Mucosa of gallbladder (tissue), 1 donor: ENCODE data around the gene GRIK4. TPM values are rescaled to one million over a fixed set of nuclear protein-coding genes. Genes with fewer than 3 reads are reported as not detected.

Experiments
- DNase-seq: peaks from one replicate; pipeline ENCODE4 v3.0.0-alpha.2; 2020; ENCODE audit warnings: low spot score
- total RNA-seq: library from RNA; stranded (reverse); gene quantifications from one replicate; pipeline ENCODE4 v1.2.1, GENCODE V29; 2021
- donor health status: DM: no; HTN: no; CAD: no.

GRIK4 gene
- total RNA-seq, 1 donor from 2014 or later, result 2.9 TPM

DNA sequence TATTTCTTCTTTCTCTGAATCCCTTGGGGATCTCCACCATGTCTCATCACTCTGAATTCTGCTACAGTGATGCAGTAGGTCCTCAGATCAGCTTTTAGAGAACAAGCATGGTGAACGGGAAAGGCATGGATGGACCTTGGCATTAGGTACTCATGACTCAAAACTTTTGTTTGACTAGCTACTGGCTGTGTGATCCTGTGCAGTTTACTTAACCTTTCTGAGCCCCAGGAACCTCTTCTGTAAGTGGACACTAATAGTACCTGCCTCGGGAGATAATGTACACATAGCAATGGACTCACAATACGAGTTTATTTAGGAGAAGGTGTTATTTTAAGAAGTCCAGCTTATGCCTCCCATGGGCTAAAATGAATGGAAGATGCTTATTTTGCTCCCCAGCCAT, 327.7 kb downstream of the GRIK4 start:
- DNase-seq, result no peak

DNA sequence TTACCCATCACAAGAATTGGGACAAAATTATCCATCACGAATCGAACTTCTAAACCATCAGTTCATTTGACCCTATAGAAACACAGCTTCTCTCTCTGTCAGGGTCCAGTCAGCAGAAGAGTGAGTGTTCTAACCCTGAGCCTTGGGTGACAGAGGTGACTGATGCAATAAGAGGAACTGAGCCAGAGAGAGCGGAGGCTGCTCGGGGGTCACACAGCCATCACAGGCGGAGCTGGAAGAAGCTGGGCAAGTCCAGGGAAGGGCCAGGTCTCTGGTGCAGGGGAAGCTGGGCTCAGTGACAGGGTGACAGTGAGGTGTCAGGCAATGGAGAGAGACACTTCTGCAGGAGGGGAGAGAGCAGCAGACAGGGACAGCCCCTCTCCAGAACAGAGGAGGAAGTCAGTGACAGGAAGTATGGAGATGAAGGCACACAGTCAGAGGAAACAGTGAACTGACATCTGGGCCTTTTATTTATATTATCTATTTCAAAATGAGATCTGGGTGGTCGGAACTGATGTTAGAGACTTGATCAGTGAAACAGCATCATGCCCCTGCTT, 328.4 kb downstream of the GRIK4 start:
- DNase-seq, result no peak

DNA sequence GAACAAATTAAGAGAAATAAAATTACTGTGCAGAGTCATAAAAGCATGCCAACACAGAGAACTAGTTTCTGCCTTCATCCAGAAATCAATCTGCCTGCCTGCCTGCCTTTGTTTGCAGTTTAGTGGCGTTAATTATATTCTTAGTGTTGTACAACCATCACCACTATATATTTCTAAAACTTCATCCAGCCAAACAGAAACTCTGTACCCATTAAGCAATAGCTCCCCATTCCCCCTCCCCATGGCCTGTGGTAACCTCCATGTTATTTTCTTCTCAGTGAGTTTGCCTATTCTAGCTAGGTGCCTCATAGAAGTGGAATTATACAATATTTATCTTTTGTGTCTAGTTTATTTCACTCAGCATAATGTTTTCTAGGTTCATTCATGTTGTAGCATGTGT, 329.1 kb downstream of the GRIK4 start:
- DNase-seq, result no peak

DNA sequence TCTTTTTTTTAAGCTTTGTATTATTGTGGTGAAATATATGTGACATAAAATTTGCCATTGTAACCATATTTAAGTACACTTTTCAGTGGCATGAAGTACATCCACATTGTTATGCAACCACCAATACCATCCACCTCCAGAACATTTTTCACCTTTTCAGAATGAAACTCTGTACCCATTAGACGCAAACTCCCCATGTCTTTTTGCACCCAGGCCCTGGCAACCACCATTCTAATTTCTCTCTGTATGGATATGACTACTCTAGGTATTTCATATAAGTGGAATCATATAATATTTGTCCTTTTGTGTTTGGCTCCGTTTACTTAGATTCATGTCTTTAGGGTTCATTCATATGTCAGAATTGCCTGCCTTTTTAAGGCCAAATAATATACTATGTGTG, 329.5 kb downstream of the GRIK4 start:
- DNase-seq, result no peak

DNA sequence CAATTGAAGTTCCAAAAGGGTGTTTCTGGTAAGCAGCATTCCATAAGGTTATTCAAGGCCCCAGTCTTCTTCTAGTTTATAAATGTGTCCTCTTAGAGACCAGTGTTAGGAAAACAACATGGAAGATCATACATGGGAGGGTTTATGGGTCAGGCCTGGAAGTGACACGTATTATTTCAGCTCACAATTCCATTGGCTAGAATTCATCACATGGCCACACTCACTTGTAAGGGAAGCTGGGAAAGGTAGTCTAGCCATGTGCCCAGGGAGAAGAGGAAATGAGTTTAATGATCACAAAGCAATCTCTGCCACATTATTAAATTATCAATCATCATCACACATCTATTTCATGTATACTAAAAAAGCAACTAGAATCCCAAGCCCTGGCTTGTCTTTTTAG, 330.6 kb downstream of the GRIK4 start:
- no peak for DNase-seq

DNA sequence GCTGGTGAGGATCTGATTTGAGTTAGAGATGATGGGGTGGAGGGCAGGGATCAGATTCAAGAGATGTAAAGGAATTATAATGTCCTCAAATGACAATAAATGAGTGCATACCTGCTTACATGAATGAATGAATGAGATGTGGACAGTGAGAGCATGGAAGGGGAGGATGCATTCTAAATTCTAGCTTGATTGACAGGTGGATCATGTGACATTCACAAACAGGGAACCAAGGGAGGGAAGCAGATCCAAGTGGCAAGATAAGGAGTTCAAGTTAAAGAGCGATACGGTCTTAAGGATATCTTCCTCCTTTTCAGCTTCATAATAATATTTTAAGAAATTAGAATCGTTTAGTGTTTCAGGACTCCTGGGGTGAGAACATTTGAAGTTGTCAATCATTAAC, 341.9 kb downstream of the GRIK4 start:
- DNase-seq, result no peak

DNA sequence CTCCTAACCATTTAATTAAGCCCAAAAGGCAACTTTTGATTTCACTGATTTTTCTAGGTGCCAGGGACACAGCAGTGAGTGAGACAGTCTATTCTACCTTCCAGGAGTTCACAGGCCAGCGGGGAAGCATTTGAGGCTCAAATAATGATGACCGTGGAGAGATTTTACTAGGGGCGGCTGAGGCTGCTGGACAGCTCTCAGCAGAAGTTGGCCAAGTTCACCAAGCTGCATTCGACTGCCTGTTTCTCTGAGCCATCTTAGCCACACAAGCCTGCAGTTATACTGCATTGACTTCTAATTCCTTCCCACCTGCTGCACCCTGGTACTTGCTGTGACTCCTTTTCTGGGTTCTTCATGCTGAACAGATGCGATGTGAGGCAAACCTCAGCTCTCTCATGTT, 343.4 kb downstream of the GRIK4 start:
- DNase-seq, result no peak

DNA sequence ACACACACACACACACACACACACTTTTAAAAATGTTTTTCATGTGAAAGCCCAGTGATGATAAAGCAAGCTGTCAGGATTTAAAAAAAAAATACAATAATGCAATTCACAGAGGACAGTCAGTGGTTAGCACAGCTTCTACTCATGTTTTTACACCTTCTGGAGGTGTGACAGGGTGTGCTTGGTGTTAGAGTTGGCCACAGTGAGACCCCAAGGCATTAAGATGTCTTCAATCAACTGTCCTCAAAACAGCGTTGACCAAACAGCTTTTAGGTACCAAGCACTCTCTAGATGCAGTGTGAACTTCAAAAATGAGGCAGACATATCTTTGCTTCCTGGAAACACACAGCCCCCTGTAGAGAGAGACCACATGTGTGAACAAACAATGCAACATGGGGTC, 346.0 kb downstream of the GRIK4 start:
- DNase-seq, result no peak

DNA sequence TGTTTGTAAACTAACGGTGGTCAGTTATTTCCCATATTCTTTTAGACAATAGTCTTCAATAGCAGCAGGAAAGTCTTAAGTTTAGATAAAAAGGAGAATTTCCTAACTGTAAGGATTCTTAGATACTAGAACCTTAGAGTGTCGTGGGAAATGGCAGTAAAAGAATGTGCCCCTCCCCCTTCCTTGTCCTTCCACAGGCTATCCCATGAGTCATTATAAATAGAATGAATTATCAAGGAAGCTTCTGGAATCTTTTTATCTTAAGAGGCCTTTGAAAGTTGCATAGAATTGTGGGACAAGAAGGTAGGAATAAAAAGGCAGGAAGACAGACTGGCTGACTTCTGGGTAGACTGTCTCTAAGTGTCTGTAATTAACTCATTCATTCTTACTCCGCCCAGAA, 347.2 kb downstream of the GRIK4 start:
- DNase-seq, result no peak

DNA sequence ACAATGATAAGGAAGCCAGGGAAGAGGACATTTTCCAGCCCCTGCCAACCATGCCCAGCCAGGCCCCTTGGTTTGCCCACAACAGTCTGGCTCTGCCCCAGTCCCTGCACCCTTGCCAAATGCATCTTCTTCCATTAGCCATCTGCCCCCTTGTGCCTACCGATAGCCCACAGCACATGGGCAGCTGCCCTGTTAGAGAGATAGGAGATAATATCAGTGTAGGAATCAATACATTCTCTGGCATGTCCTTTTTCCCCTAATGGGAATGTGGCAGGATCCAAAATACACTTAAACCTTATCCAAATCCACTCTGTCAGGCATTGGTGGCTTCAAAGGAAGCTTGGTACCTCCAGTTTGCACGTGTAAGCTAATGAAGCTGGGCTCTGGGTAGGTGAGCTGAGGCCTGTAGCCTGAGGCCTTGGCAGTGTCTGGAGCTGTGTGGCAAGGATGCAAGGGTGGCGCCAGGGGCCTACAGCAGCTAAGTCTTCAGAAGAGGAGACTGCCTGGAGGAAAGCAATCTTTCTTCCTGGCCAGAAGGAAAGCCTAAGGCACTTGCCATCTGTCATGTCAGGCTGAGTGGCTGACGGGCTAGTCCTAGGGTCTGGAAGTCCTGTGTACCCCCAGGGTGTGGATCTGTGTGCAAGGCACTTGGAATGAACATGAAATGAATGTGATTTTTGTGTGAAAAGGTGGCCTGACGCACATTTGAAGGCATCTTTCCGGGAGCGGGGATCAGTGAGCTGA, 348.2 kb downstream of the GRIK4 start:
- DNase-seq, result no peak

DNA sequence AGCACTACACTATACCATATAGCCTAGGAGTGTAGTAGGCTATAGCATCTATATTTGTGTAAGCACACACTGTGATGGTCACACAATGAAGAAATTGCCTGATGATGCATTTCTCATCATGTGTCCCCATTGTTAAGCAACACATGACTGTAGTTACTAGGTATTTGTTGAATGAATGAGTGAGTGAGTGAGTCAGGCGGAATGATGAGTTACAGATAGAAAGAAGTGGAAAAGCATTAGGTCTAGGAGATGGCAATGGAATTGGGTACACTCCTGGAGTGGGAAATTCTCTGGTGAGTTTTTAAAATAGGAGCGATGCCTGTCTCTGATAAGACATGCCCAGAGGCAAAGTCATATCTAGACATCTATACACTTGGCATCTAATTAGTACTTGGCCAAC, 351.8 kb downstream of the GRIK4 start:
- no peak for DNase-seq

DNA sequence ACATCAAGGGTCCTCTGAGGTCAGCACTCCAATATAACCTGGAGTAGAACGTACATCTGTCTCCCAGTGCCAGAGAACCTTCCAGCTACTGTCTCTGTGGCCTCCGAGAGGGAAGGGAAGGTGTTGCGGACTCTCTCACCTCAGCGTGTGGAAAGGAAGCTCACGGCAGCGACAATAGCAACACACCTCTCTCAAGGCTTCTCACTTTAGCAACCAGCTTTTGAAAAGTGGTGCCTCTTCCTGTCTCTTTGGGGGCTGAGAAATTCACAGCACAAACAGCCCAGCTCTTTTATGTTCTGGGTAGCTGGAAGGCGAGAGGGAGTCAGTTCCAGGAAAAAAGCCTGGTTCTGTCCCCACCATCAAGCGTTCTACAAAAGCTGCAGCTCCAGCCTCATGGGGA, 355.5 kb downstream of the GRIK4 start:
- DNase-seq, result no peak

DNA sequence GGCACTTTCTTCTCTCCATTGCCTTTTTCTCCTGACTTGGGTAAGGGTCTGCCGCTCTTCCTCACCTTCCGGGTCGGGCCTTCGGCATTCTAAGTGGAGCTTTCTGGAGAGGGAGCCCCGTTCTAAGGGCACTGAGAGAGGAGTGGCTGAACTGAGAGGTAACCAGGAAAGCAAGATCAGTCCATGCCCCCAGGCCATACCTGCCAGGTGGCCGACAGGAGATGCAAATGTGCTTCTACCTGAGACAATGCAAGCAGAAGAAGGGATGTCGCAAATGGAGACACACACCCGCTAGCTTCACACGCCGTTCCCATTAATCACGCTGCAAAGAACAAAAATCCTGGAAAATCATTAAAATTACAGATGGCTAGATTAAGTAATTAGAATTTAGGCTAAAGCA, 356.0 kb downstream of the GRIK4 start:
- no peak for DNase-seq

DNA sequence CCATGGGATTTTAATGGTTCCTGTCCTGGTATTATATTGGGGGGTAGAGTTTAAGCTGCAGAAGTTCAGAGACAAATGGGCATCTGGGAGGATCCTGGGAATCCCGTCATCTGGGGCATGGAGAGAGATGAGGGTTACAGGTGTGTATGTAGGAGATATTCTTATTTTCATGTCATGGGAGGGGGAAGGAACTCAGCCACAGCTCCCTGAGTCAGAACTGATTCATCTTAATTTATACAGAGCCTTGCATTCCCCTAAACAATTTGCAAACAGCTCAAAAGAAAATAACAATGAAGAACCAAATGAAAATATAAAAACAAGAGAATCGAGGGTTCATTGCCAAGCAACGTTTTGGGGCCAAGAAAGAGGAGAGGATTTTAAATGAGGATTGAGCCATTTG, 356.4 kb downstream of the GRIK4 start:
- DNase-seq, result no peak

DNA sequence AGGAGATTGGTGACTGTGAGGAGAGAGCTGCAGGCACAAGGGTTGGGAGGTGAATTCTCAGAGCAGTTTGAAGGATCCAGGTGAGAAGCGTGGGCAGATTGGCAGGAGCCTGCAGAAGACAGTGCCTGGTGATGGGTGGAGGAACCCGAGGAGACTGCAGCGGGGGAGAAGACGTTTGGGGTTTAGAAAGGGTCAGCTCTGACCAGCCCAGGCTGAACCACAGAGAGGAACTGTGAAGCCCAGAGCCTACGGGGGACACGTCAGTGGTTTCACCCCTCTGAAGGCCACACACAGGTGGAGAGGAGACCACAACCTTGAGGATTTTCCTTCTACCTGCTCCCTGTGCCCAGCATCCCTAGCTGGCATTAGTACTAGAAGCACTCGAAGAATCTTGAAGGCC, 357.5 kb downstream of the GRIK4 start:
- no peak for DNase-seq

DNA sequence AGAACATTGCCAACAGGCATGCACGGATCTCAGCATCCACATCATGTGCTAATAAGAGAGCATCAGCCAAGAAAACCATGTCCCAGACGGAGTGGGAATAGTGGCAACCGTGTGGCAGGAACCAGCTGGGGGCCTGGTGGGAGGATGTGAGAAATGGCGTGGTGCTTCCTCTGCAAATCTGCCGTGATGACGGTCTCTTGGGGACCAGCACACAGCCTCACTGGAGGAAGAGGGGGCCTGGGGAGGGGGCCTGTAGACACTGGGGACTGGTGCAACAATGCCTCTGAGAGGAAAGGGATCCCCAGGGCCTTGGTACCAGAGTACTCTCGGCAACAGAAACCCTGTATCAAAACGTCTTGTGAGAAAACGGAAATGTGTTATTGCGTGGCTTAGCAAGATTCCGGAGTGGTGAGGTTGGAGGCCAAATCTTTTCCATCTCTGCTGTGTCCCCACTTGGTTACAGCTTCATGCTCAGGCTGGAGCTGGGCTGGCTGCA, 358.0 kb downstream of the GRIK4 start:
- DNase-seq, result no peak

DNA sequence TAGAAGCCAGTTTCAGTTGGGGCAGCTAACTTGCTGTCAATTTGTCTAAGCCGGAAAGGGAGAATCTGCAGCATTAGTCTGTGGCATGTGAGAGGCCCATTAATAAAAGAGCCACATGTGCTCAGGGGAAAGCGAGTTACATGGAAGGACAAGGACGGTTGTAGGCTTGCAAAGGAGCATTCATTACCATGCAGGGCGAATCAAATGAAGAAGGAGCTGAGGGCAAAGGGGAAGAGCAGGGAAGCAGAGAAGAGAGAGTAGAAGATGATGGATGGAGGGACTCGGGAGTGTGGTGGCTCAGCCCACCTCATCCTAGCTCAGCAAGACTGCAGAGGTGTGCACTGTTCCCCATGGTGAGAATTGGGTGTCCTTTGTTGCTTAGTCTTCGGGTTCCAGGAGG, 359.6 kb downstream of the GRIK4 start:
- DNase-seq, result no peak

DNA sequence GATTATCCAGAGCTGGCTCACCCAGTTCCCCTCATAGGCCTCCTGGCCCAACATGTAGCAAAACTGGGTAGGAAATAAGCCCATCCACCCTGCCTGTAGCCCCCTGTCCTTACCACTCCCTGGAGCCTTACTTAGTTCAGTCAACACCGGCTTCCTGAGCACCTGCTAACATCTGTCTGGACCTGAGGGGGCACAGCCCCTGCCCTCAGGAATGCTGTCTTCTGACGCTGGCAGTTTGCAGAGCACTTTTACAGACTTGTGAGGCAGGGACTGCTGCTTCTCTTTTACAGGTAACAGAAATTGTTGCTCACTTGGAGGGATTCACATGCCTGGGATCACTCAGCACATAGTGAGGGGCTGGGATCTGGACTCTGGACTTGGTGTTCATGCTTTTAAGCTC, 360.4 kb downstream of the GRIK4 start:
- DNase-seq, result no peak

DNA sequence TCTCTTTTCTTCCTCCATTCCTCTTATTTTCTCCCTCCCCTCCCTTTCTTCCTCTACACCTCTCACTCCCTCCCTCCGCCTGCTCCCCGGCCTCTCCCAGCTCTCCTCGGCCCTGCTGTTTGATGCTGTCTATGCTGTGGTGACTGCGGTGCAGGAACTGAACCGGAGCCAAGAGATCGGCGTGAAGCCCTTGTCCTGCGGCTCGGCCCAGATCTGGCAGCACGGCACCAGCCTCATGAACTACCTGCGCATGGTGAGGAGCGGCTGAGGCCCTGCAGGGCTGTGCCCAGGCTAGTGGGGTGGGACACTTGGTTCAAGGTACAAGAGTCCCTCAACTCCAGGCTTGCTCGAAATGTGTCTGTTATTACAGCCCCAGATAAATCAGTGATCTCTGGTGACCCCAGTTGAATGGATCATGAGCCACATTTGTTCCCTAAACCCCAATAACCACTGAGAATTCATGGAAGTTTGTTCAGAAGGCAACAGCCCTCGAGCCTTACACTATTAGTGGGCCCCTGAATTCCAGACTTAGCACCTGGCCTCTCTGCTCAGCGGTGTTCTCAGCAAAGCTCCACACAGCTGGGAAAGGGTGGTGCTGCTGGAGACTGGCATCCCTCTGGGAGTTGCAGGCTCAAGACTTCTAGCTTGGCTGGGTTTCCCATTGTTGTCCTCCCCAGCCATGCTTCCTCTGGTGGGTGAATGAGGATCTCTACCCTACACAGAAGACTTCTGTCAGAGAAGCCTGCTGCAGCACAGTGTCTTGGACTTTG, 362.6 kb downstream of the GRIK4 start:
- no peak for DNase-seq

DNA sequence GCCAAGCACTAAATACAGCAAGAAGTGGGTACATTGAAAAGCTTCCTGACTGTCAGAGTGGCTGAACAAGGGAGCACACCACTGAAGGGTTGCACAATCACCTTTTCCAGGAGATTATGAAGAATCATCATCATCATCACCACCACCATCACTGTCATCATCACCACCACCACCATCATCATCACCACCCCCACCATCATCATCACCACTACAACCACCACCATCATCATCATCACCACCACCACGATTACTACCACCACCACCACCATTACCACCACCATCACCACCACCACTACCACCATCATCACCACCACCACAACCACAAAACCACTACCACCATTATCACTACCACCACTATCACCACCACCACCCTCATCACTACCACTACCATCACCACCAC, 364.4 kb downstream of the GRIK4 start:
- no peak for DNase-seq

DNA sequence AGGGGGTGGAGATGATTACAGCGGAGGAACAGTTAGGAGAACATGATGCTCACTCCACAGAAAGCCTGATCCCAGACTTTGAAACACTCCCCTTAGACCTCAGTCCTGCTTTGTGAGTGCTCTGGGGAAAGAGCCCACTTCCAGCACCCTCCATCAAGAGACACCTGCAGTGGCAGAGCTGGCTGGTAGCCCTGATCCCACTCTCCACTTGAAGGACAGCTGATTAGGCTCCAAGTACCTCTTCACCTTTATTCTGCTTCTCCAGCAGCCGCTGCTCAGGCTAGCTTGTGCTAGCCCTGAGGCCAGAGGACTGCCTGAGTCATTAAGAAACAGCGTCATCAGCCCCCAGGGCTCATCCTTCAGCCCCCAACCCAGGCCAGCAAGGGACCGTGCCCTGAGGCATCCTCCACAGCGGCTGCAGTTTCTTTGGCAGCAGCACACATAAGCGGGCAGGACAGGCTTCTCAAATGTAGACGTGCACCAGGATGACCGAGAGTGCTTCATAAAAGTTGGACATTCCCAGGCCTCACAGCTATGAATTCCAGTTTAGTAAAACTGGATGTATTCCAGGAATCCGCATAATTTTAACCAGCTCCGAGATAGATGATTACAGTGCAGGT, 366.3 kb downstream of the GRIK4 start:
- no peak for DNase-seq

DNA sequence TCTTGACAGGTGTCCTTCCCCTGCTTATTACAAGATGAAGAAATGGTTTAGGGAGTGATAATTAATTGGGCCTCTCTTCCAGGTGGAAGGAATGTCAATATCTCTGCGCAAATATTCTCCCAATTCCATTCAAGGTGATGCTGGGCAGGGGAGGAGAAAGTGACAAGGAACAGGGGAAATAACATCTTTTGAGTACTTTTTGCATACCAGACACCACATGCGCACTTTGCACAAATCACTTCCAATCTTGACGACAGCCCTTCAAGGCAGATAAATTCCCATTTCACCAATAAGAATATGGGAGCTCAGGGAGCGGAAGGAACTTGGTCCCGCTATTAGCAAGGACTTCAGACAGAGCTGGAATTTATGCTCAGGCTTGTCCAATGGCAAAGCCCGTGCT, 367.2 kb downstream of the GRIK4 start:
- no peak for DNase-seq
